GM19238 (cell line): ENCODE measurements around the gene RAB4A.
A peak's percentile ranks its signal among the peaks of the same experiment; 100 is the strongest.

Experiments used
- DNase-seq: peaks from one replicate; pipeline ENCODE4 v3.0.0; 2011; ENCODE audit warnings: low spot score; ENCODE audit not compliant: insufficient read length

RAB4A gene

DNA sequence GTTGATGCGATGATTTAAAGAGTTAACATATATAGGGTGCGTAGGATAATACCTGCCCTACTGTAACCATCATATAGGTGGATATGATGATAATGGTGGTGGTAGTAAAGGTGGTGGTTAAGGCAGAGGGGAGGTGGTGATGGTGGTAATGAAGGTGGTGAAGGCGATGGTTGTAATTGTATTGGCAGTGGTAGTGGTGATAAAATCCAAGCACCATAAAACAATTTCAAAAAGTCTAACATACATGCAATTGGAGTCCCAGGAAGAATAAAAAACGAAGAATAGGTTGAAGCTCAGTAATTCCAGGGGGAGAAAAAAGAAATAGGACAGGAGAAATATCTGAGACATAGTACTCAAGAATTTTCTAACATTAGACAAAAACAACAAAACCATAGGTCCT, 27.3 kb upstream of the RAB4A start:
- no peak for DNase-seq

- no peak for DNase-seq
Measured at GRCh38 chr1:229244091-229244490, 26.8 kb upstream of the RAB4A start.

DNA sequence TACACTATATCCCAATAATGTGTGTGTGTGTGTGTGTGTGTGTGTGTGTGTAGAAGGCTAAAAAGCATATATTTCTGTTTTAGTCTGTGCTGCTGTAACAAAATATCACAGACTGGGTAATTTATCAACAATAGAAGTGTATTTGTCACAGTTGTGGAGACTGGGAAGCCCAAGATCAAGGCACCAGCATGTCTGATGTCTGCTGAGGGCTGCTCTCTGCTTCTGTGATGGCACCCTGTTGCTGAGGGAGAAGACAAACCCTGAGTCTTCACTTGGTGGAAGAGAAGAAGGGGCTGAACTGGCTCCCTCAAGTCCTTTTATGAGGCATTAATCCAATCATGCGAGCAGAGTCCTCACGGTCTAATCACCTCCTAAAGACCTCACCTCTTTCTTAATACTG, 23.0 kb upstream of the RAB4A start:
- DNase-seq = no peak

- DNase-seq = no peak
Measured at GRCh38 chr1:229248821-229249817, 21.8 kb upstream of the RAB4A start.

DNA sequence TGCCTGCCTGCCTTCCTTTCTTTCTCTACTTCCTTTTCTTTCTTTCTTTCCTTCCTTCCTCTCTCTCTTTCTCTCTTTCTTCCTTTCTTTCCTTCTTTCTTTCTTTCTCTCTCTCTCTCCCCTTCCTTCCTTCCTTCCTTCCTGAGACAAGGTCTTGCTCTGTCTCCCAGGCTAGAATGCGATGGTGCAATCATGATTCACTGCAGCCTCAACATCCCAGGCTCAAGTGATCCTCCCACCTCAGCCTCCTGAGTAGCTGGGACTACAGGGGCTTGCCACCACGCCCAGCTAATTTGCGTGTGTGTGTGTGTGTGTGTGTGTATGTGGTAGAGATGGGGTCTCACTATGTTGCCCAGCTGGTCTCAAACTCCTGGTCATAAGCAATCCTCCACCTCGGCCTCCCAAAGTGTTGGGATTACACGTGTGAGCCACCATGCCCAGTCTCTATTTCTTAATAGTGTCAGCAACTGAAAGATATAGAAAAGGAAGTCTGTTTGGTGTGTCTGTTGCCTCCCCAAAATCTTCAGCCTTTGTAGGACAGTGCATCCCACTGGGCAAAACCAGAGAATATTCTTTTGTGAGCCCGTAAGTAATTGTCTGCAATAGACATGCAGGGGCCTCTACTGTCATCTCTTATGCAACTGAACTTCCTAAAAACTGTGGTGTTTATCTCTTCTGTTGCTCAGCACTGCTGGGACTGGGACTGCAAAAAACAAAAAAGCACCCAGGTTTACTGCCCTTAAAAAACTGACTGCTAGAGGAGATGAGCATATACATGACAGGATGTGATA, 20.9 kb upstream of the RAB4A start:
- no peak for DNase-seq

GRCh38 chr1:229251185-229251584, 19.7 kb upstream of the RAB4A start:
- DNase-seq = no peak

GRCh38 chr1:229252228-229252984, 18.5 kb upstream of the RAB4A start:
- no peak for DNase-seq

GRCh38 chr1:229253151-229253974, 17.5 kb upstream of the RAB4A start:
- DNase-seq = no peak

- DNase-seq = no peak
Measured at GRCh38 chr1:229254910-229255541, 15.9 kb upstream of the RAB4A start.

DNA sequence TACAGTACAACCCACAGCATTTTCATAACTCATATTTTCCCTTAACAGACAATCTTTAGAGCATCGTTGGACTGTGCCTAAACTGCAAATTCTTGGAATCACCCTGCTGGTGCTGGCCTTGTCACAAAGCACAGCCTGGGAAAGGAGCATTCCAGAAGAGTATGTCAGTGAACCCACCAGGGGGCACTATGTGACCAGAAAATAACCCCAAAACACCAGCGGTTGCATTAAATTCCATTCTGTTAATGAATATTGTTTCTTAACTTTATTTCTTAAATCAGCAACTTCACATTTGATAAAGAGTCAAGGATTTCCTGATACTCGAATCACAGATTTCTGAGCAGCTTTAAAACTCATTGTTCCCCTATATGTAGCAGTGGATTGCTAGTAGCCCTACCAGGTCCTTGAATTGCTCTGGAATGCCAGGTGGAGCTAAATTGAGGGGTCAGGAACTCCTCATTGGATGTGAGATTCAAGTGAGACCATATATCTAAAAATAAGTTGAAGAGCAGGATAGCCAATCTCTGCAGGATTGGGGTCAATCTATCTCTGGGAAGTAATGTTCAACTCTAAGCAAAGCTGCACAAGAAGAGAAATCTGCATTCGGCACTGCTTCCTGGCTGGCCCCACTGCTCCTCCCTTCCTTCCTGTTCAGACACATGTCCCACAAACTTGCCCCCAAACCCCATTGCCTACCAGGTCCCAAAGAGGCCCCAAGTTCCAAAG, 12.7 kb upstream of the RAB4A start:
- peak; percentile 19 for DNase-seq

DNA sequence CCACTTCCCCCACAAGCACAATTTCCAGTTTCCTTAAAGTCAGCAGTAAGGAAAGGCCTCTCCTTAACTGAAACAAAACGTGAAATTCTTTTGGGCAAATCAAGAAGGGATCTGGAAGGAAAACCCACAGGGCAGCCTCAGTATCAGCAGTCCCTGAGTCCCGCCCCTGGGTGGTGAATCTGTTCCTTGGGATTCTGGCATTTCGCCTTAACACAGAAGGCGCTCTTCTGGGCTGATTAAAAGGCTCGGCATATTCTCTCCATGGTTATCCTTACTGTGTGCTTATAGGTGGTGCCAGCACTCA, 12.2 kb upstream of the RAB4A start:
- DNase-seq = no peak

DNA sequence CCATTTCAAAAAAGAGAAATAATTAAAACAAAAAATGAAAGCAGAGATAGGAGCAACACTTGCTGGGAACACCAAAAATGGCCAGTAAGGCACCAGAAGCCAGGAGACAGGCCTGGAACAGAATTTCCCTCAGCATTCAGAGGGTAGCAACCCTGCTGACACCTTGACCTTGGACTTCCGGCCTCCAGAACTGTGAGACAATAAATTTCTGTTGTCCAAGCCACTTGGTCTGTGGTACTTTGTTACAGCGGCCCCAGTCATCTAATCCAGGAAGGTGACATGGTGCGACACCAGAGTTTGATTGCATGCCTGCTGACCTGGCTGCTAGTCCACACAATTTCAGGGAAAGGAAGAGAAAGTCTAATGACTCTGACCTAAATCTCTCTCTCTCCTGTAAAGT, 10.6 kb upstream of the RAB4A start:
- no peak for DNase-seq

DNA sequence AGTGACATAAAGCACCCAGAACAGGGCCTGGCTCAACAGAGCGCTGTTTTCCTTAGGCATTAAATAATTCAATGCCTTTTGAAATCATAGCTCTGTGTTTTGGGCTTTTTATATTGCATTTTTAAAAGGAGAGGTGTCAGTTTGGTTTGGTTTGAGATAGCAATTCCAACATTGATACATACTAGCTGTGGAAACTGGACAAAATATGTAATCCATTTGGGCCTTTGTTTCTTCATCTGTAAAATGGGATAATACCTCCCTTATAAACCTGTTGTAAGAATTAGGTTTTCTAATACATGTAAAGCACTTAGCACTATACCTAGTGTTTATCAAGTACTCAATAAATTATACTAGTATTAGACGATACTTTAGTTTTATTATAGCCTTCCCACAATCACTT, 8.7 kb upstream of the RAB4A start:
- DNase-seq = no peak

DNA sequence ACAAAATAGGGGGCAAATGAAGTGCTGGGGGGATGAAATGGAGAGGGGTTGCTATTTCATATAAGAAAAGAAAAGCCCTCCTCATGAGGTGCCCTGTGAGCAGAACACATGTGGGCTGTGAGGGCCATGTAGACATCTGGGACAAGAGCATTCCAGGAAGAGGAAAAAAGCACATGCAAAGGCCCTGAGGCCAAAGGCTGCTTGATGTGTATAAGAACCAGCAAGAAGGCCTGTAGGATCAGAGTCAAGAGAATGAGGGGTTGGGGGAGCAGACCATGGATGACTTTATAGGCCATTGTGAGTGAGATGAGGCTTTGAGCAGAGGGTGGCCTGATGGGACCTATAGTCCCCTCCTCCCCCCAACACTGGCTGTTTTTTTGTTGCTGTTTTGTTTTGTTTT, 7.7 kb upstream of the RAB4A start:
- DNase-seq = no peak

- no peak for DNase-seq
Measured at GRCh38 chr1:229264068-229264467, 6.8 kb upstream of the RAB4A start.

GRCh38 chr1:229264487-229264886, 6.4 kb upstream of the RAB4A start:
- DNase-seq = no peak

- no peak for DNase-seq
Measured at GRCh38 chr1:229266274-229266673, 4.6 kb upstream of the RAB4A start.

- DNase-seq = no peak
Measured at GRCh38 chr1:229266832-229267500, 3.9 kb upstream of the RAB4A start.

- DNase-seq = no peak
Measured at GRCh38 chr1:229268505-229268904, 2.4 kb upstream of the RAB4A start.
